Measurements from ENCODE around the gene ATXN3L.

GRCh38 chrX:13290891-13291614 lies 28.8 kb downstream of the ATXN3L start:
- no peak for TF ChIP-seq CTCF (IDR thresholded peaks at IDR 0.05)
- TF ChIP-seq POLR2A (IDR thresholded peaks at IDR 0.05), result no peak

Measured in esophagus squamous epithelium (tissue), 4 donors.